Transverse colon (tissue), 4 donors: ENCODE measurements around the gene MUC22. TPM values are rescaled to one million over a fixed set of nuclear protein-coding genes. Genes with fewer than 3 reads are reported as not detected.

Source experiments
- DNase-seq: peaks from one replicate; pipeline ENCODE4 v3.0.0-alpha.2; 2019
- H3K27ac ChIP-seq, 4 donors: fragments of 200-600 bp; sonication (generic); 2 replicates each; pipeline ENCODE4 v1.5.1; 2016 to 2018; ENCODE audit warnings: inconsistent platforms in 4 of 4
- H3K27me3 ChIP-seq: fragments of 200-600 bp; sonication (generic); 2 replicates; pipeline ENCODE4 v1.5.1; 2017; ENCODE audit warnings: inconsistent platforms
- H3K36me3 ChIP-seq, 4 donors: fragments of 200-600 bp; sonication (generic); 2 replicates each; pipeline ENCODE4 v1.5.1; 2017 to 2019; ENCODE audit warnings: inconsistent platforms in 4 of 4
- H3K4me1 ChIP-seq, 4 donors: fragments of 200-600 bp; sonication (generic); 2 replicates each; pipeline ENCODE4 v1.5.1; 2017 to 2020; ENCODE audit warnings: inconsistent platforms in 4 of 4
- H3K4me3 ChIP-seq, 4 donors: fragments of 200-600 bp; sonication (generic); 1 replicate in 1 of 4; 2 replicates in 3 of 4; pipeline versions ENCODE4 v1.5.1 to v1.6.1; 2017 to 2019; ENCODE audit warnings: inconsistent platforms in 4 of 4
- H3K9me3 ChIP-seq, 2 donors: fragments of 200-600 bp; sonication (generic); 2 replicates each; pipeline ENCODE4 v1.5.1; 2017 to 2019; ENCODE audit warnings: inconsistent platforms in 2 of 2
- EP300 ChIP-seq: sonication (generic); formaldehyde crosslinking; IDR thresholded peaks from one replicate; pipeline ENCODE4 v1.6.1; 2017; ENCODE audit warnings: antibody characterized with exemption, low read depth
- POLR2A ChIP-seq: fragments of 450-650 bp; IDR thresholded peaks from one replicate; pipeline ENCODE4 v1.6.1; 2016; ENCODE audit warnings: antibody characterized with exemption, mild to moderate bottlenecking, moderate library complexity
- POLR2AphosphoS5 ChIP-seq, 3 donors: sonication (generic); formaldehyde crosslinking; IDR thresholded peaks; one replicate each; pipeline ENCODE4 v1.6.1; 2016; ENCODE audit warnings: antibody characterized with exemption in 3 of 3
- WGBS, 2 donors: methylation state at CpG; one replicate each; pipeline ENCODE4 v1.1.5; 2018; ENCODE audit warnings: low coverage in 1 of 2; 5-methylcytosine and 5-hydroxymethylcytosine counted together
- in situ Hi-C, 4 donors: fragments of 200-750 bp; cut with MboI; loops; one replicate each; pipeline versions ENCODE4 v1.15.0 to v1.15.1; 2017; ENCODE audit warnings: low sequenced_read_pairs in 3 of 4, low pct_ligation_motif_present in 1 of 4, low pct_unique_long_range_greater_than_20kb in 1 of 4
- intact Hi-C: fragments of 100-400 bp; cut with DNase I; formaldehyde crosslinking; loops from one replicate; pipeline ENCODE4 v1.15.1; 2023; ENCODE audit warnings: low total_unique reads
- total RNA-seq, 4 donors: library from RNA; depleted of rRNA; stranded (reverse); fragments of >200 nt; gene quantifications; one replicate each; pipeline ENCODE4 v1.1.0, GENCODE V29; 2016
- TF ChIP-seq, protein P1 (sequence below), 5 experiments: fragments of 200-600 bp in 3 of 5; fragments of 450-650 bp in 2 of 5; sonication (generic) in 3 of 5; IDR thresholded peaks; 1 replicate in 2 of 5; 2 replicates in 3 of 5; pipeline ENCODE4 v1.5.1; 2016 to 2017; ENCODE audit warnings: antibody characterized with exemption in 5 of 5, inconsistent platforms in 3 of 5, mild to moderate bottlenecking in 2 of 5, moderate library complexity in 1 of 5

The MUC22 gene
- total RNA-seq, 4 donors from 2014 or later, result not detected

DNA sequence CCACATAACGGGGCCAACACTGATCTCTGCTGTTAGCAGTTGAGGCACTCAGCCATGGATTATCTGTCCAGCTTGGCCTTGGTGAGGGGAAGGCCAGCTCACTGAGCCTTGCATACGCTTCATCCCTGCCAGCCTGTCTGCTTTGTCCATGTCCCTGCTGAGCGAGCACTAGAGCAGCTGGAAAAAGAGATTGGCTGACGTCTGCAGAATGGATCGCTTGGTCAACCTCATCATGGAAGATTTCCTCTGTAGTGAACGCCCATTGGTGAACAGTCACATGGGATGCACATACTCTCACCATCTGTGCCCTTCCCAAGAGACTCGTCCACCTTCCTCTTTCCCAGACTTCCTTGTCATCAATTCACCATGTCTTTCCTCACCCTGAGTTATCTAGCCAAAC, 26.9 kb downstream of the MUC22 start:
- no peaks in the 10 kb centered on the region for H3K9me3 ChIP-seq
- no peak for DNase-seq
- H3K4me3 ChIP-seq, result no peak overlapping the region
- intact Hi-C loops, result no loop called here
- in situ Hi-C loops, result no loop called here
- 76 to 82% methylated on average over 2 to 7 of the region's 7 CpGs for WGBS, 2 donors
- no peaks in the 10 kb centered on the region for H3K4me1 ChIP-seq
- no peaks in the 10 kb centered on the region for H3K27me3 ChIP-seq
- no peak overlapping the region for H3K27ac ChIP-seq
- H3K36me3 ChIP-seq, result no peaks in the 10 kb centered on the region
- TF ChIP-seq, protein P1, sequence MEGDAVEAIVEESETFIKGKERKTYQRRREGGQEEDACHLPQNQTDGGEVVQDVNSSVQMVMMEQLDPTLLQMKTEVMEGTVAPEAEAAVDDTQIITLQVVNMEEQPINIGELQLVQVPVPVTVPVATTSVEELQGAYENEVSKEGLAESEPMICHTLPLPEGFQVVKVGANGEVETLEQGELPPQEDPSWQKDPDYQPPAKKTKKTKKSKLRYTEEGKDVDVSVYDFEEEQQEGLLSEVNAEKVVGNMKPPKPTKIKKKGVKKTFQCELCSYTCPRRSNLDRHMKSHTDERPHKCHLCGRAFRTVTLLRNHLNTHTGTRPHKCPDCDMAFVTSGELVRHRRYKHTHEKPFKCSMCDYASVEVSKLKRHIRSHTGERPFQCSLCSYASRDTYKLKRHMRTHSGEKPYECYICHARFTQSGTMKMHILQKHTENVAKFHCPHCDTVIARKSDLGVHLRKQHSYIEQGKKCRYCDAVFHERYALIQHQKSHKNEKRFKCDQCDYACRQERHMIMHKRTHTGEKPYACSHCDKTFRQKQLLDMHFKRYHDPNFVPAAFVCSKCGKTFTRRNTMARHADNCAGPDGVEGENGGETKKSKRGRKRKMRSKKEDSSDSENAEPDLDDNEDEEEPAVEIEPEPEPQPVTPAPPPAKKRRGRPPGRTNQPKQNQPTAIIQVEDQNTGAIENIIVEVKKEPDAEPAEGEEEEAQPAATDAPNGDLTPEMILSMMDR (IDR thresholded peaks at IDR 0.05), result no peak
- no peak for TF ChIP-seq EP300
- TF ChIP-seq POLR2AphosphoS5 (IDR thresholded peaks at IDR 0.05), result no peak
- TF ChIP-seq POLR2A, result no peak

DNA sequence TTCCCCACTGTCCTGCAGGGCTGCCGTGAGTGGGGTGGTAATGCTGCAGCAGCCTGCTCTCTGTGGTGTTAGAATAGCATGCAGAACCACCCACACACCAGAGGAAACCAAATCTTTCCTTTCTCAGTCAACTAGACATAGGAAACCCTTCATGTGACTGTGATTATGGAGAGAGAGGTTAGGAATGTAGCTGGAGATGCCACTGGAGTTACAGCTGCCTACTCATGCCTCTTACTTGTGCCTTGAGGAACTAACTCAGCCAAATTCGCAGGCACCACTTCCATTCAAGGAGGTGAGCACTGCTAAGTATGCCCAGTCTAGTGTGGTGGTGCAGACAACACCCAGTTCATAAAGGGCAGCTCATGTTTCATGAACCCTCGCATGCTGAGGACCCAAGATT, 27.4 kb downstream of the MUC22 start:
- TF ChIP-seq EP300 (no peak), POLR2A (no peak), POLR2AphosphoS5 (IDR thresholded peaks at IDR 0.05) (no peak)
- TF ChIP-seq, protein P1 (IDR thresholded peaks at IDR 0.05), result no peak
- Histone ChIP-seq H3K27me3 (no peaks in the 10 kb centered on the region), H3K4me1 (no peaks in the 10 kb centered on the region), H3K9me3 (no peaks in the 10 kb centered on the region), H3K4me3 (no peak overlapping the region), H3K36me3 (no peaks in the 10 kb centered on the region), H3K27ac (no peak overlapping the region)
- in situ Hi-C loops, result no loop called here
- no peak for DNase-seq
- intact Hi-C loops, result no loop called here
- 0 to 48% methylated on average over 1 to 3 of the region's 3 CpGs for WGBS, 2 donors

DNA sequence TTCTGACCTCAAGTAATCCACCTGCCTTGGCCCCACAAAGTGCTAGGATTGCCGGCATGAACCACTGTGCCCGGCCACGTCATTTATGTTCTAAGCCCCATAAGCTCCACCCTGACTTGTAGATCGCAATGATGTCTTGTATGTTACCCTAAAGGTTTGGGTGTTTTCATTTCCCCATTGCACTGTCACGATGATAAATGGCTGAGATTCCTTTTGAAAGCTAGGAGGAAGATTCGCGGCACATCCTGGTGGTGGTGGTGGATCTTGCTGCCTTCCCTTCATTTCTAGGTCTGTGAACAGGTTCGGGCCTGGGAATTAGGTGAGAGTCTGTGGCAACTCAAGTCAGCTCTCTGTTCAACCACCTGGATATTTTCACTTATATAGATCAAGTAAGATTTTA, 28.3 kb downstream of the MUC22 start:
- intact Hi-C loops (no loop called here), in situ Hi-C loops (no loop called here)
- no peaks in the 10 kb centered on the region for H3K27me3 ChIP-seq
- H3K27ac ChIP-seq, result no peak overlapping the region
- no peaks in the 10 kb centered on the region for H3K9me3 ChIP-seq
- peaks cover 0 to 3% (median 0%) of the 10 kb centered on the region in 4 donors for H3K4me1 ChIP-seq
- no peak overlapping the region for H3K4me3 ChIP-seq
- WGBS, 2 donors, result 91% methylated on average over 8 of the region's 8 CpGs; no CpG with 5 or more reads in 1 of the 2 donors
- no peaks in the 10 kb centered on the region for H3K36me3 ChIP-seq
- no peak for TF ChIP-seq POLR2AphosphoS5 (IDR thresholded peaks at IDR 0.05)
- TF ChIP-seq, protein P1 (IDR thresholded peaks at IDR 0.05), result no peak
- TF ChIP-seq POLR2A, result no peak
- TF ChIP-seq EP300, result no peak
- no peak for DNase-seq

DNA sequence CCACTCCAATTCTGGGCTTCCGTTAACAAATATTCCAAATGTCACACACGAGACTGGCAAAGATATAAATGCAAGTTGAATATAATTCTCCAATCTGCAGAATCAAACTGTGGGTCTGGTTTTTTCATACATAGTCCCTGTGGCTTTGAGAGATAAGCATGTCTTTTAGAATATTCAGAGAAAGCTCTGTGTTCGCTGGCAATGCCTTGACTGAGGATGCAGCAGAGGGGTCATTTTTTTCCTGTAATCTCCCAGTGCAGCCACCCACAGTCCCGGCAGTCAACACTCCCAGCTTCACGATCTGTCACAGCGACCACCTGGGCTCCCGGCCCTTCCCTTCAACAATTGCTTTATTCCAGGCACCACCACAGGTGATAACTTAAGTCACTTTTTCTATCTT, 30.5 kb downstream of the MUC22 start:
- H3K27ac ChIP-seq, result no peak overlapping the region
- H3K27me3 ChIP-seq, result peaks cover 2% of the 10 kb centered on the region
- no peak overlapping the region for H3K4me3 ChIP-seq
- H3K36me3 ChIP-seq, result no peaks in the 10 kb centered on the region
- no peaks in the 10 kb centered on the region for H3K9me3 ChIP-seq
- peaks cover 0 to 3% (median 0%) of the 10 kb centered on the region in 4 donors for H3K4me1 ChIP-seq
- whole genome bisulfite sequencing, 2 donors, result 55 to 60% methylated on average over 5 to 7 of the region's 7 CpGs
- in situ Hi-C loops (loop anchor here in 1 of 4 donors (10.0 kb wide), 1 partner anchor 106 kb away; the partner anchor contains the start of gene SFTA2), intact Hi-C loops (no loop called here)
- no peak for DNase-seq
- TF ChIP-seq POLR2A, result no peak
- TF ChIP-seq, protein P1 (IDR thresholded peaks at IDR 0.05), result no peak
- TF ChIP-seq EP300, result no peak
- no peak for TF ChIP-seq POLR2AphosphoS5 (IDR thresholded peaks at IDR 0.05)
